ENCODE measurements around the gene MAPK7.

MAPK7 gene

GRCh38 chr17:19402171-19402570 is 23.9 kb downstream of the MAPK7 start:
- DNase-seq: no peak

- DNase-seq: no peak
Observed at GRCh38 chr17:19403021-19403420, 24.7 kb downstream of the MAPK7 start.

- no peak for DNase-seq
Observed at GRCh38 chr17:19404264-19404663, 26.0 kb downstream of the MAPK7 start.

GRCh38 chr17:19405114-19405513 is 26.8 kb downstream of the MAPK7 start:
- DNase-seq: no peak

GRCh38 chr17:19407601-19408345 is 29.5 kb downstream of the MAPK7 start:
- no peak for DNase-seq

- DNase-seq: no peak
Observed at GRCh38 chr17:19408346-19408710, 30.0 kb downstream of the MAPK7 start.

DNA sequence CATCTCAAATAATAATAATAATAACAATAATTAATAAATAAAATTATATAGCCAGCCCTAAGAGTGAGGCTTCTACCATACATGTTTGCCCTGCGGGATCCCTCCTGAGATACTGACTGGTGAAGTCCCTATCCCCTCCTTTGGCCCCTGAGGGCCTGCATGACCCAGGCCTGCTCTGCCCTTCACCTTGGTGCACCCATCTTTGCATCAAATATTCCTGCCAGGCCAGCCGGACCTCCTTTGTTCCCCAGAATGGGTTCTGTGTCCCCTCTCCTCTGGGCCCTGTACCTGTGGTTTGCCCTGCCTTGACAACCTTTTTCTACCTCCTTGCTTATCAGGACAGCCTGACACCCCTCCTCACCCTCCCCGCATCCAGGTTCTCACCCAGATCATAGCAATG is 30.8 kb downstream of the MAPK7 start:
- no peak for DNase-seq

DNA sequence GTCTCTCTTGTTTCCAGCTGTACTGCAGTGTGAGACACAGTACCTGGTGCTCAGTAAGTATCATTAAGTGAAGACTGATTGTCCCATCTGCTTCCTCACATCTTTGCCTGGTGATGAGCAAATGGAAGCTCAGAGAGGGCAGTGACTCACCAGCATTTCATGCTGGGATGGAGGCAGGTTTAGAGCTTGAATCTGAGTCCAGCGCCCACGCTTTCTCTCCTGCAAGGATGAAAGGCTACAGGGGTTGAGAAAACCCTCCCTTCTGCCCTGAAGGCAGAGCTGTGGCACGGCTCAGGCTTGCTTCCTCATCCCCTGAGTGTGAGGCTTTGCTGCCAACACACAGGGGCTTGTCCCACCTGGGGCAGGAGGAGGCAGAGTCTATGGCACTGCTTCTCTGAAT is 31.2 kb downstream of the MAPK7 start:
- DNase-seq: peak; percentile 92

DNA sequence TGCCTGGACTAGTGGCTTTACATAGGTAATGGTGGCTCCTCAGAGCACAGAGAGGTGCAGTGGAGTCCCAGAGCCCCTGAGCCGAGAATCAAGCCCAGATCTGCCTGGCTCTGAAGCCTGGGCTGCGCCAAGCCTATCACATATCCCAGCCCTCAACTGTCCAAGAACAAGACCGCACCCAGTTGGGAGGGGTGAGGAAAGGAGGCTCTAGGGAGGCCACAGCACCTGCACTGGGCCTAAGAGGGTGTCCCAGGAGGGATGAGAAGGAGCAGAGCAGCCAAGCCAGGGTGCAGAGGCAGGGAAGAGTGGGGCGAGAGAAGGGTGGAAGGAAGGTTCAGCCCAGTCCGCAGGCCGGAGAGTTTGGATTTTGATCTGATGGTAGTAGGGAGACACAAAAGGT is 31.8 kb downstream of the MAPK7 start:
- DNase-seq: no peak

GRCh38 chr17:19410875-19411620 is 32.8 kb downstream of the MAPK7 start, which contains the start of gene RNF112:
Gene RNF112 (plus strand): TSS chr17:19411232. CDS start chr17:19411409, 177 bp downstream.
- DNase-seq: peak; percentile 53

DNA sequence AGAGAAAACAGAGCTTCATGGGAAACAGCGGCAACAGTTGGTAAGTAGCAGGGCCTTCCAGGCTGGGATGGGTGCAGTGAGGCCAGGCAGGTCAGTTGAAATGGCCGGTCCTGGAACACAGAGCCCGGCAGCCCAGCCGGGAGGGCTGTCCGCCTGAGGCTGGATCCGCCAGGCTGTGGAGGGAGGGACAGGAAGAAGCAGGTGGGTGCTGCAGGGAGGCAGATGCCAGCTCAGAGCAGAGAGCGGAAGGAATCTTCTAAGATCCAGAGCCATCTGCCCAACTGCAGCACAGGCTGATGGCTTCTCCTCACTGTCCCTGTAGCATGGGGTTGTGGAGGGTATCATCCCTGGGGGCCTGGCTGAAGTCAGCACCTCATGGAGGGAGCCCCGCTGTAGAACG is 33.3 kb downstream of the MAPK7 start:
- DNase-seq: no peak

- no peak for DNase-seq
Observed at GRCh38 chr17:19412510-19412909, 34.2 kb downstream of the MAPK7 start.

DNA sequence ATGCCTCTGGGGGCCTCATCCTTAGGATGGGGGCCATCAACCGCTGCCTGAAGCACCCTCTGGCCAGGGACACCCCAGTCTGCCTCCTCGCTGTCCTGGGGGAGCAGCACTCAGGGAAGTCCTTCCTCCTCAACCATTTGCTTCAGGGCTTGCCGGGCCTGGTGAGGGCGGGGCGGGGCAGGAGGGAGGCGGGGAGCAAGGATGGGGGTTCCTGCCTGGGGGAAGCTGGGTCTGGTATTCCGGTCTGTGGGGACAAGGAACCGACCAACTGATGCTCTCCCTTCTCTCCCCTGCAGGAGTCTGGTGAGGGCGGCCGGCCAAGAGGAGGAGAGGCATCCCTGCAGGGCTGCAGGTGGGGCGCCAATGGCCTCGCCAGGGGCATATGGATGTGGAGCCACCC is 34.7 kb downstream of the MAPK7 start:
- no peak for DNase-seq

DNA sequence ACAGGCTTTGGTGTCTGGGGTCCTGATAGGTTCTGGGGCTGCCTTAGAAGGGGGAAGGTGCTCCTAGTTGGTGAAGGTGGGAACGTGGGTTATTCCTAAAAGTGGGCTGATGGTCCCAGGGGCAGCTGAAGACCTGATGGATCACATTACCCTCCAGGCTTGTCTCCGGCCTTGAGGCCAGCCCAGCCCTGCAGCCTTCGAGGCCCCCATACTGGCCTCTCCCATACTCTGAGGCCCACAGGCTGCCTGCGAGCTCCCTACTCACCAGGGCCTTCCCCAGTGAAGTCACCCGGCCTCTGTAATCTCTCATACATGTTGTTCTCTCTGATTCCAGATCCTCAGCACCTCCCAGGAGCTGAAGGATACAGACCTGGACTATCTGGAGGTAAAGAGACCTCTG is 35.5 kb downstream of the MAPK7 start:
- DNase-seq: no peak

DNA sequence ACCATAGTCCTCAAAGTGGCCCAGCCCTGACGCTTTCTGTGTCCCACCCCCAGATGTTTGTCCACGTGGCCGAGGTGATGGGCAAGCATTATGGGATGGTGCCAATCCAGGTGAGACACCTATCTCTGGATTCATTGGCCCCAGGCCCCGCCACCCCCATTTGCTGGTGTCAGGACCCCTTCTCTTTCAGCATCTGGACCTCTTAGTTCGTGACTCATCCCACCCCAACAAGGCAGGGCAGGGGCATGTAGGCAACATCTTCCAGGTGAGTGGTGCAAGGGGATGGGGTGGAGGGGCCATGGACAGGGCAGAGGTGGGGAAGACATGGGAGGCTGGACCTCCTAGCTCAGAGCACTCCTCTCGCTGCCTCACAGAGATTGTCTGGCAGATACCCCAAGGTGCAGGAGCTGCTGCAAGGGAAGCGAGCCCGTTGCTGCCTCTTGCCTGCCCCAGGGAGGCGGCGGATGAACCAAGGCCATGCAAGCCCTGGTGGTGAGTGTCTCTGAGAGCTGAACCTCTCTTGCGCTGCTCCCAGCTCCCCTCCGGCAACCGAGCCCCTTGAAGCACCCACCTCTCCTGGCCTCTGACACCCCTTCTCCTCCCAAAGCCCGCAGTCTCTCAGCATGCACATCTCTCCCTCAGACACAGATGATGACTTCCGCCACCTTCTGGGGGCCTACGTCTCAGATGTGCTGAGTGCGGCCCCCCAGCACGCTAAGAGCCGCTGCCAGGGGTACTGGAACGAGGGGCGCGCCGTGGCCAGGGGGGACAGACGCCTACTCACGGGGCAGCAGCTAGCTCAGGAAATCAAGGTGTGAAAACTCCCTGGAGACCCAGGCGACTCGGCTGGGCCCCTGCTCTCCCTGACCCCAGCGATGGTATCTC is 36.3 kb downstream of the MAPK7 start:
- DNase-seq: no peak

- DNase-seq: no peak
Observed at GRCh38 chr17:19415311-19415710, 37.0 kb downstream of the MAPK7 start.

DNA sequence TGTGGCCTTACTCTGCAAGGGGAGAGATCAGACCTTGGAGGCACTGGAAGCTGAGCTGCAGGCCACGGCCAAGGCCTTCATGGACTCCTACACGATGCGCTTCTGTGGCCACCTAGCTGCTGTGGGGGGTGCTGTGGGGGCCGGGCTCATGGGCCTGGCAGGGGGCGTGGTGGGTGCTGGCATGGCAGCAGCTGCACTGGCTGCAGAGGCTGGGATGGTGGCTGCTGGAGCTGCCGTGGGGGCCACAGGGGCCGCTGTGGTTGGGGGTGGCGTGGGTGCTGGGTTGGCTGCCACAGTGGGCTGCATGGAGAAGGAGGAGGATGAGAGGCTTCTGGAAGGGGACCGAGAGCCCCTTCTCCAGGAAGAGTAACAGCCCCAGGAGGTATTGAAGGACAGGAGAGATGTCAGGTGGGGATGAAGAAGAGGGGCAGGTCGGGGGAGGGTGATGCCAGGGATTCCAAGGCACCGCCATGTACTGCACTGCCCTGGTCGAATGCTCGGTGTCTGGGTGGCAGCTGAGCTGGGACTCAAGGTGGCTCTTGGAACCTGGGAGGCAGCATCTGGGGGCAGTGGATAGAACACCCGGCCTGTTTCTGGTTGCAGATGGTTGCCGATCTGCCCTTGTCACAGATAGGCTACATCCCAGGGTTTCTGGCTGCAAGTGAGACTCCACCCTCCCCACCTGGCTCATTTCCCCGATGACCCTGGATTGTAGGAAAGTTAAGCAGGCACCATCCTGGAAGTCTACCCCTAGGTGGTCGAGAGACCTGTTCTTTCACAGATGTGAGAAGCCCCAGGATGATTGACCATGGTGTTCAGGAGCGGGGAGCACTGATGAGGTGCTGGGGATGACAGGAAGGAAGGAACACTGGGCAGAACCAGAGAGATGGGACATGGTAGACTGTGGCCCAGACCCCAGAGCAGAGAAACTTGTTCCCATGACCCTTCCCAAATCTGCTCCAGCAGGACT is 37.8 kb downstream of the MAPK7 start:
- no peak for DNase-seq

DNA sequence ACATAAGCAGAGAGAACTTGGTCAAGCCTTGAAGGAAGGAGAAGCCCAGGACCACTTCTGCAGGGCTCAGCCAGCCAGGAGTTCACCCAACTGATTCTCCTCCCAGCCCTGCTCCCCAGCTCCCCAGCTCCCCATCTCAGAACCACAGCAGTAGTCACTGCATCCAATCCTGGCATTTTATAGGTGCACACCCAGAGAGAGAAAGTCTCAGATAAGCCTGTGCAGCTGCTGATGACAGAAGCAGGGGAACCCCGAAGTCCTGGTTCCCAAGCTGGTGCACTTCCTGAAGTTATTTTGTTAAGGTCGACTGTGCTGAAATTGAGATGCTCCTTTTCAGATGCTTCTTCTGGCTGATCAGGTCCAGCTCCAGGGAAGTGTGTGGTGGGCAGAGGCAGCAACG is 39.3 kb downstream of the MAPK7 start:
- DNase-seq: no peak

GRCh38 chr17:19418251-19418992 is 40.1 kb downstream of the MAPK7 start:
- DNase-seq: peak; percentile 42

DNA sequence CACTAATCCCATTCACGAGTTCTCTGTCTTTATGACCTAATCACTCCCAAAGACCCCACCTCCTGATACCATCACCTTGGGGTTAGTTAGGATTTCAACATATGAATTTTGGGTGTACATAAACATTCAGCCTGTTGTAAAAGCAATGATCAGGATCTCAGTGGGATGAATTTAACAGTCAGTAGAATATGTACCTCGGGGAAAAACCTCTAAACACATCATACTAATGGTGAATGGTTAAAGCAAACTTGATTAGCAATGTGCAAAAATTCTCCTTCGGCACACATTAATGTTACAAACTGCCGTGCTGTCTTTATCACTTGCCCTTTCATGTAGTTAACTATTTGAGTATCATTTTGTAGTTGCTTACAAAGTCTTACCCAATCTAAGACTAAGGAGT is 42.9 kb downstream of the MAPK7 start:
- no peak for DNase-seq

GRCh38 chr17:19421926-19422325 is 43.6 kb downstream of the MAPK7 start:
- DNase-seq: no peak
